CD4-positive, alpha-beta T cell treated with Interleukin-17A for 4 hours (primary cell): ENCODE results near the gene TRPM2.
"Not testable (repeated sequence)": the region's sequence is repeated elsewhere in the genome, so short reads cannot be mapped to it uniquely, and the experiment has no call there.

ENCODE experiments used
- DNase-seq: peaks from one replicate; pipeline ENCODE4 v3.0.0-alpha.2; 2020; ENCODE audit warnings: mixed read lengths

Gene TRPM2

DNA sequence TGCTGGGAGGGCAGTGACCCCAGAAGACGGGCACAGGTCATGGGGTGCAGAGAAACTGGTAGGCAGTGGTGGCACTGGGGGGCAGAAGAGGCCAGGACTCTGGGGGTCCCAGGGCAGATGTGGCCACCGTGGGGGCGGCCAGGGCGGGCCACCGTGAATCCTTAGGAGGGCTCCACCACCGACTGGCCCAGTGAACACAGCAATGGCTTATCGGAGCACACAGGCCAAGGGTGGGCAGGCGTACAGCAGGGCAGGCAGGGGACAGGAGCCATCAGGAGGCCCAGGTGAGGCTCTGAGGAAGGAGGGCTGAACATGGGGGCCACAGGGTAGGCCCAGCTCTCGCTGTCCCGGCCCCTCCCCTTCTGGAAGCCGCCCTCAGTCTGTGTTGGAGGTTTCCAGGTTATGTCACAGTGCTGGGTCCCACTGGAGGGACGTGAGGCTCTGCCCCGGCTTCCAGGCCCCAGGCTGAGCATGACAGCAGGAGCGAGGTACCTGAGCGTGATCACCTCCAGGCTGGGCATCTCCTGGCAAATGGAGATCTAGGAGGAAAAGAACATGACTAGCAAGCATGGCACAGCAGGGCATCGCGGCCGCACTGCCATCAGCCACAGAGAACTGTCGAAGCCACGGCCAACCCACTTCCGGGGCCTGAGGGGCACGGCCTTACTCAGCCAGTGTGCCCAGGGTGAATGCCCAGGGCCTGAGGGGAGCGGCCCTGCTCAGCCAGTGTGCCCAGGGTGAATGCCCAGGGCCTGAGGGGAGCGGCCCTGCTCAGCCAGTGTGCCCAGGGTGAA, 18.0 kb upstream of the TRPM2 start:
- DNase-seq = no peak

DNA sequence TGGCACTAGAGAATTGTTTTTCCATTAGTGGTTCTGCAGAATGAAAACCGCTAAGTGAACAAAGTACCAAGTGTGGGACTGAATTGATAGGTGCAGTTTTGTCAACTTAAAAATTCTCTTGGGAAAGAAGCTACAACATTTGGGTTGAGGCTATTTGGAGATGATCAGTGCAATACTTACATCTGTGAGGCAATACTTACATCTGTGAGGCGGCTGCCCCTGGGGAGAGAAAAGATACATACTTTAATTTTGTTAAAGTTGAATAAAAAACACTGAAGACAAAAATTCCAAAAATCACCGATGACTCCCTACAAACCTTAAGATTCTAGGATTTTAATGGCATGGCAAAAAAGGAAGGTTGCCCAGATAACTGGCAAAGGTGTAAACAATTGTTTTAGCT, 16.0 kb upstream of the TRPM2 start:
- DNase-seq = no peak

DNA sequence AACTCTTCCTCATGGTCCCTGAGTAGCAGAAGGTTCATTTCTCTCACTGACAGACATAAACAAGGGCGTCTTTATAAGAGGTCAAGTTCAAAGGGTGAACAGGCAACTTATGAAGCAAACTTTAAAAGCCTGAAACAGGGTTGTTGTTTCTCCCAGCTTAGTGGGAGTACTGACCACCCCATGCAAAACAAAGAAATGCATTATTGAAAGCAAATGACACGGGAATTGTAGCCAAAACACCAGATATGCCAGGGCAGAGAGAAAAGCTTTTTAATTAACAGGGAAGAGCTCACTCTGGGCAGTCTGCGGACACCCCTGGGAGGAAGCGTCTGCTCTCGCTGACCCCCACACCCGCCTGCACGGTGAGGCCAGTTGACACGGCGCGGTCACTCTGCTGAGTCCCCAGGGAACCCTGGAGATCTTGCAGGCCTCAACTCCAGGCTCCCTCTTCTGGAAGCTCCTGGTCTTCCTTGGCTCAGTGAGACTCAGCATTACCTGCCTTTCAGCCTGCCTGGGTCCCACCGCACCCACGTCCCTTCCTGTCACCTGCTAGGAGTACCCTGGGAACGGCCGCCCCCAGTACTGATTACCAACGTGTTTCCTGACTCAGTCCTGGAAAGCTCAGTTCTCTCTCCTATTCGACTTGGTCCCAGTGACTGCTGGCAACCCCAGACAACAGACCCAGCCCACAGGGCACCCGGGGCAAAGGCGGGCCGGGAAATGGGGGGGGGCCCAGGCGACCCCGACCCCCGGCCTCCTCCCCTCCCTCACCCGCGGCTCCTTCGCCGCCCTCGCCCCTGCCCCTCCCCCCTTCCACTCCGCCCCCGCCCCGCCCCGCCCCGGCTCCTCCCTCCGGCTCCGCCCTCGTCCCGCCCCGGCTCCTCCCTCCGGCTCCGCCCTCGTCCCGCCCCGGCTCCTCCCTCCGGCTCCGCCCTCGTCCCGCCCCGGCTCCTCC, 15.2 kb upstream of the TRPM2 start:
- DNase-seq = peak; percentile 51

DNA sequence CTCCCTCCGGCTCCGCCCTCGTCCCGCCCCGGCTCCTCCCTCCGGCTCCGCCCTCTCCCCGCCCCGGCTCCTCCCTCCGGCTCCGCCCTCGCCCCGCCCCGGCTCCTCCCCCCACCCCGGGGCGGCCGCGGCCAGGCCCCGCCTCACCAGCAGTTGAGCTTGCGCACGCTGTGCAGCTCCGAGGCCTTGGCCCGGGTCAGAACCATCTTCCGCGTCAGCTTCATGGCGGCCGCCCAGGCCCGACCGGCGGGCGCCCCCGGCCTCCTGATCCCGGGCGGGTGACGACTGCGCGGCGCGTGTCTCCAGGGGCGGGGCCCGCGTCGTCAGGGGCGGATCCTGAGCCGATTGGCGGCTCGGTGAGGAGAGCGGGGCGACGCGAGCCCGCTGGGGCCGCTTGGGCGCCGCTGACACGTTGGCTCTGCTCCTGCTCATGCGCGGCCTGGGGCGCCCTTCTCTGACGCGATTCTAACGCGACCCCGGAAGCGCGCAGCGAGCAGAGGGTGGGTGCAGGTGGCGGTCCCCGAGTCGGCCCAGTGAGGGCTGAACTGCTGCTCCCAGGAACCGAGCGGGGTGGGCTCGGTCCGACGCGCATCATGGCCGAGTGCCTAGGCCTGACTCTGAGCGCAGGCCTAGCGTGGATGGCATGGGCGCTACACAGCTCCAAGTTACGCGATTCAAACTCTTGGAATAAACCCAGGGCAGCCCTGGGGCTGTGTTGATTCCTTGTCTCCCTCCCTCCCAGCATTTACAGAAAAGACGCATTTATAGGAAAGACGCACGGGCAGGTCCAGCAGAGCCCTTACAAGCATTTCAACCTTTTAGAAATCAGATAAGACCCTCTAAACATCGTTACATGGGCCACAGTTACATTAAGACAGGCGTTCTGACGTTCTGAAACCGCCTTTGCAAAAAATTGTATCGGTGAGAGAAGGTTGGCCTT, 14.2 kb upstream of the TRPM2 start, which contains the start of gene CFAP410:
Gene CFAP410 (minus strand): TSS at position 420 of the 940 bp plus-strand sequence. CDS start 196 bp downstream, at position 224.
- peak; percentile 94 for DNase-seq

DNA sequence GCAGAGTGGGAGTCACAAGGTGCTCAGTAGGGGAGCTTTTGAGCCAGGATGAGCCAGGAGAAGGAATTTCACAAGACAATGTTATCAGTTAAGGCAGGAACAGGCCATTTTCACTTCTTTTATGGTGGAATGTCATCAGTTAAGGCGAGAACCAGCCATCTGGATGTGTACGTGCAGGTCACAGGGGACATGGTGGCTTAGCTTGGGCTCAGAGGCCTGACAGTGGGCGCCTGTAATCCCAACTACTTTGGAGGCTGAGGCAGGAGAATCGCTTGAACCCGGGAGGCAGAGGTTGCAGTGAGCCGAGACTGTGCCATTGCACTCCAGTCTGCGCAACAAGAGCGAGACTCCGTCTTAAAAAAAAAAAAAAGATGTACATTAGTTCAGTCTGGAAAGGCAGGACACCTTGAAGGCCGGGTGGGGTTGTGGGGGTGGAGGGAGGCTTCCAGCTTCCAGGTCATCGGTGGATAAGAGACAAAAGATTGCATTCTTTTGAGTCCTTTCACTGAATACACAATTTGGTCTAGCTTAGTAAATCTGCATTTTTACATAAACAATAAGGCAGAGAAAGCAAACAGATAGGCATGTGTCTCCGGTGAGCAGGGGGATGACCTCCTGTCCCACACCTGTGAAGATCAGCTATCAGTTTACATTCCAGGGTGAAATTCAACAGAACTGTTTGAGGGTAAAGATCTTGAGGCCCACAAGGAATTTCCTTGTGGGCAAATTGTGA, 11.5 kb upstream of the TRPM2 start:
- not testable (repeated sequence) for DNase-seq

DNA sequence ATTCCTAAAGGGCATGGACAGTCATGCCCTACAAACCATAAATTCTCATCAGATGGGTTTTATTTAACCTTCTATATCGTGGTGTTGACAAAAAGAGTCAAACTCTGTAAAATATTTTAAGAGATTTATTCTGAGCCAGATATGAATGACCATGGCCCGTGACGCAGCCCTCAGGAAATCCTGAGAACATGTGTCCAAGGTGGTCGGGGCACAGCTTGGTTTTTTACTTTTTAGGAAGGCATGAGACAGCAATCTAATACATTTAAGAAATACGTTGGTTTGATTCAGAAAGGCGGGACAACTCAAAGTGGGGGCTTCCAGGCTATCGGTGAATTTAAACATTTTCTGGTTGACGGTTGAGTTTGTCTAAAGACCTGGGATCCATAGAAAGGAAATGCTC, 10.4 kb upstream of the TRPM2 start:
- not testable (repeated sequence) for DNase-seq

DNA sequence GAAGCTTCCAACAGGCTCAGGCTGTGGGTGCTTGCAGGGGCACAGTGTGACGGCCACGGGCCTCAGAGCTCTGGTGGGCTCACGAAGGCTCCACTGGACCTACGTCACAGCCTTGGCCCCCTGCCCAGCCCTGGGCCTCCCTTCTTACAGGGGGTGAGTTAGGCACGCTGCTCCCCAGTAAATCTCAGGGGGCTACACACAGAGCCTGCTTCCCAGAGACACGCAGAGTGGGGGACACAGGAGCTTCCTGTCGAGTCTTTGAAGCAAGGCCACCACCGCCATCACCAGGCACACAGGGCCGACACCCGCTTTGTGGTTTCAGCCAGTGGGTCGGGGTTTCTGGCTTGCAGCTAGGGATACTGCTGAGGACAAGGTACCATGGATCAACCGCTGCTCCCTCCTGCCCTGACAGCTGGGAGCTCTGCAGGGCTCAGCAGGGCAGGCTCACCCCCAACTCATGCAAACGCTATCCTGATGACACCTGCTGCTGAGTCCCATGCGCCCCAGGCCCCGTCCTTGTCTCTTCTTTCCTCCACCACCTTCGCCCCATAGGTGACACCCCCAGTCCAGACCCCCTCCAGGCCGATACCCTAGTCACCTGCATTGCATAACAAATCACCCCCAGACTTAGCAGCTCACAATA, 8.8 kb upstream of the TRPM2 start:
- no peak for DNase-seq

DNA sequence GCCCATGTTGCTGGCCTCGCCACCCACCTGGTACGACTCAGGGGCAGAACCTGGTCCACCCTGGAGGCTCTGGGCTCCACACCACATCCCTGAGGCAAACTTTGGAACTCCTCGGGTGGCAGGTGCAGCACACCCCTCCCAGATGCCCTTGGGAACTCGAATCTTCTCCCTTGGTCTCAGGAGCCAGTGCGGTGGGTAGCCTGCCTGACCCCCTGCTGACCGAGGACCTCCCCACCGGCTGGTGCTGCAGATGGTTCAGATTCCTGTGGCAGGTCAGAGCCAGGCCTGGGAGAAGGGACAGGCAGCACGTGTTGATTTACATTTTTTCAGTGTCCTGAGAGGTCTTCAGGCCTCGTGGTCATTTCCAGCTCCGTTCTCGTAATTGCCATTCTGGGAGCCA, 7.9 kb upstream of the TRPM2 start:
- no peak for DNase-seq

DNA sequence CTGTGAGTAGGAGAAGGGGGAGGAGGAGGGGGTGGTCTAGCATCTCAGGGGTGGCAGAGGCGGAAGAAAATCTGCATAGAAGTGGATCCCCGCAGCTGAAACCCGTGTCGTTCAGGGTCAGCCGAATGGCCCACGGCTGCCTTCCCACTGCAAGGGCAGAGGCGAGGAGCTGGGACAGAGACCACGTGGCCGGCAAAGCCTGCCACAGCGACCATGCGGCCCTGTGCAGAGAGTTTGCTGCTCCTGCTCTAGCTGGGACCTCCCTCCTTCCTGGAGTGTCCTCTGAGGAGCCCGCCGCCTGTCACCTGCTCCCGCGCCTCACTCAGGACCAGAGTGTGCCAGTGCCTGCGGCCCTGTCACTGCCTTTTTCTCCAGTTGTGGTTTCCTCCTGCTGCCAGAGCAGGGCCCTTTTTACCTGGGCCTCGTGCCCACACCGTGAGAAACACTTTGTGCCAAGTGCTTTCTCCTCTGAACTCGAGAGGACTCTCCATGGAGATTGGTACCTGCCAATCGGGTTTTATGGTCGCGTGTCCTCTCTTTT, 5.4 kb upstream of the TRPM2 start:
- no peak for DNase-seq

DNA sequence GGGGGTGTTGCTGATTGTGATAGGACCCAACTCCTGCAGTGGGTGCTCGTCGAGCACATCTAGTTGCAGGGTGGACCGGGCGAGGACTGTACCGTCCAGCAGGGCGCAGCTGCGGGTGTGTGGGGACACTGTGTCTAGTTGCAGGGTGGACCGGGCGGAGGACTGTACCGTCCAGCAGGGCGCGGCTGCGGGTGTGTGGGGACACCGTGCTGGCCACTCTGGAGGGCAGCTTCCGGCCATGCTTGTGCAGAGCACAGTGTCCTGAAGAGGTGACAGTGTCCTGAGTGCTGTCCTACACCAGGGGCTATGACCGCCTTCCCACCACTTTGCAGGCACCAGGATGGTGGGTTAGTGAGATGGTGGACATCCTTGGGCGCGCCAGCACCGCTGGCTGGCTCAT, 4.6 kb upstream of the TRPM2 start:
- no peak for DNase-seq

DNA sequence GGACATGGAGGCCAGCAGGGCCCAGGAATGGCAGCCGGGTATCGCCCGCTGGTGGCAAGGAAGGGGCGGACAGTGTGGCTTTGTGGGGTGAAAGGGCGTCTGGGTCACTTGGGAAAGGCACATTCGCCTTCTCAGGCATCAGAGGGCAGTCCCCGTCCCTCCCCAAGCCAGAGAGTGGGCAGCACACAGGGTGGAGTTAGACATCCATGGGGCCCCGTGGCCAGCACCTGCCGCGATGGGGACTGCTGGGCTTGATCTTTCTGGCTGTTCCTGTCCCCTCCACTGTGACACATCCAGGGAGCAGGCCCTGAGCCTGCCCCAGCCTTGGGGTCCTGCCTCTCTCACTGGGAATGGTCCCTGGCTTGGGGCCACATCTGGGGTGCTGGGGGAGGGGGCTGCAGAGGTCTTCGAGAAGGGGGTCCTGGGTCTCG, 4.0 kb upstream of the TRPM2 start:
- no peak for DNase-seq

DNA sequence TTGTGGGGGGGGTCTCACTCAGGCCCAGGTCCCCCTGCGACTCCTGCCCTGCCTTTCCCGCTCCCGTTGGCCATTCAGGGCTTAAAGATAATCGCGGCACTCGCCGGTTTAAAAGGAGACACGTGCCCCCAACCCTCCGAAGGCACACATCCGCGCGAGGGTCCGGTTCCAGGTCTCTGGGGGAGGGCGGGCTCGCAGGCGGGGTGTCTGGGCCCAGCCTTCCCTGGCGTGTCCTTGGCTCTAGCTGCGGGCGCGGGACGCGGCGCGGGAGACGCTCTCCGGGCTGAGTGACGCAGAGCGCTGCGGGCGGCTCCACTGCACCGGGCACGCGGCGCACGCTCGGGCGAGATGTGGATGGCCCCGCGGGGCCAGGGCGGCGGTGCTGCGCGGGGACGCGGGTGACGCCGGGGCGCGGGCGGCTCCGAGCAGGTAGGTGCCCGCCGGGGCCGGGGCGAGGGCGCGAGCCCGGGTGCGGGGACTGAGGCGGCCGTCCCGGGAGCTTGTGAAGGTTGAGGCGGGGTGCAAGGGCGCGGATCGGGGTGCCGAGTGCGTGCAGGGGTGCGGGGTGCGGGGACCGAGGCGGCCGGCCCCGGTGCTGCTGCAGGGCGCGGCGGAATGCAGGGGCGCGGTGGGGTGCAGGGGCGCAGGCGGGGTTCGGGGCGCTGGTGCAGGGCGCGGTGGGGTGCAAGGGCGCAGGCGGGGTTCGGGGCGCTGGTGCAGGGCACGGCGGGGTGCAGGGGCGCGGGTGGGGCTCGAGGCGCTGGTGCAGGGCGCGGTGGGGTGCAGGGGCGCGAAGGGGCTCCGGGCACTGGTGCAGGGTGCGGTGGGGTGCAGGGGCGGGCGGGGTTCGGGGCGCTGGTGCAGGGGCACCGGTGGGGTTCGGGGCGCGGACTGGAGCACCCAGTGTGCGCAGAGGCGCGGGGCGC, 3.3 kb upstream of the TRPM2 start:
- DNase-seq = no peak

DNA sequence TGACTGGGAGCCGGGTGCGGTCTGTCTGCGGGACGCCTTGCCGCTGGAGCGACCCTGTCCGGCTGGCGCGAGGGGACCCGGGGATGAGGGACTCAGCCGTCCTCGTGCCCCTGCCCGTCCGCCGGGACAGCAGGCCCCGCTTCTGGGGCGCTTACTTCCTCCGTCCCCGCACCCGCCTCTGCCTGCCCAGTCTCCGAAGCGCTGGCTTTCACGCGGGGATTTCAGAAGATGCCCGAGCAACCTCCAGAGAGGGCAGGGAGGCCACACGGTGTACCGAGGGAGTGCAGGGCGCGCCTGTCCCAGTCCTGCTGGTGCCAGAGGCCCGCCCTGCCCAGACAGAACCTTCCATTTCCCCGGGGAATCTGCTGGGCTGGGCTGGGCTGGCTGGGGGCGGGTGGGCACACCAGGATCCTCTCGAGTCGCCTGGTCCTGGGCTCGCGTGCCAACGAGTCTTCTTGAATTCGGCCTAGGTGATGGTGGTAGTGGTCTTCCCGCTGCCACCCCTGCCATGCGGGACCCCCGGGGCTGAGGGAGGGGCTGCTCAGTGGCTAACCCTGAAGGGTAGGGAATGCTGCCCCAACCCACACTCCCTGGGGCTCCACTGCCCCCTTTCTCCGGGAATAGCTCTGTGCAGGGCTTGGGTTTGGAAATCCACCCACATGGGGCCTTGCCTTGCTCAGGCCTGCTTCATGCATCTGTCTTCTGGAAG, 2.5 kb upstream of the TRPM2 start:
- no peak for DNase-seq

DNA sequence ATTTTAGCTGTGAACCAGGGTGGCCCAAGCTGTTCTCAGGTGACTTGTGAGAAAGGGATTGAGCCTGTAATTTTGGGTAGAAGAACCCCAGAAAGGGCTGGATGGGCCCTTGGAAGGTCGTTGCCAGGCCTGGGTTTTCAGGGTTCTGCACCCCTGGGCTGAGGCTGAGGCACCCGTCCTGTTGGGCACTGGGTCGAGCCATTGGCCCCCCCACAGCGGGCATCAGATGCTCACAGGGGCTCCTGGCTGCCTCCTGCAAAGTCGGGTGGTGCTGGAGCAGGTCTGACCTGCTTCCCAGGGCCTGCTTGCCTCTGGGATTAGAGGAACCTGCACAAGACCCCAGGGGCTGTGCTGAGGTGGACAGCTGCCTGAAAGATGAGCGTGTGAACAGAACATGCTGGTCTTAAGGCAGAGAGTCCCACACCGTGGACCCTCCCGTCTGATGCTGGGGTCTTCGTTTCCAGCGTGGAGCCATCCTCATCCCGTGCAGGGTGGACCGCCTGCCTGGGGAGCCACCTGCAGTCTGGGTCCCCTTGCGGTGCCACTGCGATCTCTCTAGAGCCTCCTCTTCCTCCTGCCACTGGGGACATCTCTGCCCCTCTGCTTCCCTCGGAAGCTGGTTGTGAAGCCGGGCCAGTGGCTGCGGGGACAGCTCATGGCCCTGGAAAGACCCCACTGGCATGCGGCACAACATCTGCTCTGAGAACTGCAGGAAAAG, 1.7 kb upstream of the TRPM2 start:
- no peak for DNase-seq

DNA sequence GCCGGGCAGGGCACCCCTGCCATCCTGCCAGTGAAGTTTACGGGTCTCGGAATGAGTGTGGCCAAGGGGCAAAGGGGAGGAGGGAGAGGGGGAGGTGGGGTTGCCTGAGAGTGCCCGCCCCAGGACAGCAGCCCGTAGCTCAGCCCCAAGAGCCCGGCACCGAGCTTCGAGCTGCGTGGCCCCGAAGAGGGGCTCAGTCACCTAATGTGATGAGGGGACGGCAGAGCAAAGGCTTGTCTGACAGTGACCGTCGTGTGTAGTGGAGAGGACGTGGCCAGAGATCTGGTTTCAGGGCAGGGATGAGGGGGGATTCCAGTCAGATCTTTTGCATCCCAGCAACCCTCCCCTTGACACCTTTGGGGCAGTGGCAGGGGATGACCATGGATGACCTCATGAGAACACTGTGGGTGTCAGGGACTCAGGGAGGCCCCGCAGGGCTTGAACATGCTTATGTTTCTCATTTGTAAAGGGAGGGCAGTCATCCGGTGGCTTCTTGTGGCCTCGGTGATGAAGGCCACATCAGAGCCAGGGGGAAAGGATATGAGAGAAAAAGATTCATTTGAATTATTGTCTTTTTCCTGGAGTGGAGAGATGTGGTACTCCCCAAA, 1.1 kb upstream of the TRPM2 start:
- DNase-seq = no peak

DNA sequence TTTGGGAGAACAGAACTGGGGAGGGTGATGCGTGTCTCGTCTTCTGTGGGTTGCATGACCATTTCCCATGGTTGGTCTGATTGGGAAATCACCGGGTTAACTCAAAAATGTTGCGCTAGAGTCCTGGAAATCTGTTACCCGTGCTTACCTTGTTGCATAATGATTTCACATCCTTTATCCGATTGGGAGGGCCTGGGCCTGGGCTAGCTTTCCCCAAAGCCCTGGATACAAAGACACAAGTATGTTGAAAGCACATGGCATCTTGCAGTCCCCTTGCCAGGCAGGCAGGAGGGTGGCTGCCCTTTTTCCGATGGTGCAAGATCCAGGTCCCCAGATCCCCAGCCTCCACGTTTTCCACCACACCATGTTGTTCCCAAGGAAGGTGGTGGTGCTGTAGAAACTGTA, 582 bp downstream of the TRPM2 start:
- no peak for DNase-seq

DNA sequence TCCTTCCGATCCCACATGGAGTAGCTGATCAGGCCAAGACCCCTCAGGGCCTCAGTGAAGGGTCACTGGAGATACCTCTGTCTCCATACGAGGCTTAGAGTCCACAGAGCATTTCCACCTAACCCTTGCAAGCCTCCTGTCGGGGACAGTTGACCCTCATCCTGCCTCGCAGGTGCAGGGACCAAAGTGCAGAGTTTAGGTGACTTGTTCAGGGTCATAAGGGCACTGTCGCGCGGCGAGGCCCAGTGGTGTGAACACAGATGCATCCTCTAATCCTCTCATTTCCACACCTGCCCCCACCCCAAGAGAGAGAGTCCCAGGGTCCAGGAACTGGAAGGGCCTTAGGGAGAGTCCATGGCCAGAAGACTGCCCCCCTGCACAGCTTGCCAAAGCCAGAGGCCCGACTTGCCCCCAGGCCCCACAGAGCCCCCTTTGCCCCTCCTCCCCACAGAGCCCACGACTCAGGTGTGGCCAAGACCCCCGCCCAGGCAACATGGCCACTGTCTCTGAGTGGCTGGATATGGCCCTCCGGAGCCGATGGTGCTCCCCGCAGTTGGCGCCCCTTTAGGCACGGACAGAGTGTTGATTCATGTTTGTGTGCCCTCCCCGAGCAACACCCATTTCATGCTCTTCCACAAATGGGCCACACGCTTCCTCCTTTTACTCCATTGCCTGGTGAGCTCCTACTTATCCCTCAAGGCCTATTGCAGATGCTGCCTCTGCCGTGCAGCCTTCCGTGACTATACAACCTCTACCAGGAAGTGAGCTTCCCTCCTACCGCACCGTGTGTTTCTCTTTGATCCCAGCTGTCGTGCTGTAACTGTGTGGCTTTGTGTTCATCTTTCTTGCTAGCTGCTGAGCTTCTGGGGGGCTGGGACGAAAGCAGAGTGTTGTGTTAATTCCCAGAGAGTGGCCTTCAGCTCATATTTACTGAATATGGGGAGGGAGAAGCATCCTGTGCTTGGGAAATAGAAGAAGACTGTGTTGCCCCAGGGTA, 1.7 kb downstream of the TRPM2 start:
- DNase-seq = peak; percentile 45
